Adrenal gland (tissue), 5 donors: Measurements from ENCODE around the gene KDM4B.

Experiments
- CTCF ChIP-seq, 6 experiments: fragments of 450-650 bp in 4 of 6; fragments of 200-600 bp in 2 of 6; sonication (generic) in 1 of 6; IDR thresholded peaks; 1 replicate in 5 of 6; 2 replicates in 1 of 6; pipeline versions ENCODE4 v1.5.1 to v1.8.0; 2016 to 2021; ENCODE audit warnings: antibody characterized with exemption in 6 of 6, mild to moderate bottlenecking in 2 of 6, moderate library complexity in 1 of 6
- POLR2A ChIP-seq, 2 donors: fragments of 450-650 bp; IDR thresholded peaks; one replicate each; pipeline ENCODE4 v1.6.1; 2017; ENCODE audit warnings: antibody characterized with exemption in 2 of 2, mild to moderate bottlenecking in 2 of 2, moderate library complexity in 1 of 2
- donor health status: DM: no; HTN: no; CAD: no.

GRCh38 chr19:5141129-5141849 is 172.4 kb downstream of the KDM4B start:
- TF ChIP-seq CTCF (IDR thresholded peaks at IDR 0.05), result no peak
- no peak for TF ChIP-seq POLR2A (IDR thresholded peaks at IDR 0.05)
